Urinary bladder (tissue), 4 donors: Measurements from ENCODE around the gene LMO4. TPM values are rescaled to one million over a fixed set of nuclear protein-coding genes. Genes with fewer than 3 reads are reported as not detected.

ENCODE experiments used
- DNase-seq: peaks from one replicate; pipeline ENCODE4 v3.0.0-alpha.2; 2015; ENCODE audit errors: extremely low spot score
- H3K27ac ChIP-seq: one replicate; pipeline ENCODE4 v1.5.1; 2013; ENCODE audit warnings: low read depth, mild to moderate bottlenecking, moderate library complexity
- H3K36me3 ChIP-seq: one replicate; pipeline ENCODE4 v1.6.1; 2013; ENCODE audit warnings: mild to moderate bottlenecking, moderate library complexity; ENCODE audit not compliant: insufficient read depth
- H3K4me1 ChIP-seq: one replicate; pipeline ENCODE4 v1.6.1; 2013; ENCODE audit warnings: mild to moderate bottlenecking, moderate library complexity; ENCODE audit not compliant: insufficient read depth
- H3K4me3 ChIP-seq: one replicate; pipeline ENCODE4 v1.5.1; 2013; ENCODE audit warnings: low read depth, low read length
- WGBS: extraction: QIAGEN DNeasy Blood & Tissue Kit; methylation state at CpG from one replicate; pipeline ENCODE4 v1.1.7; 2013; 5-methylcytosine and 5-hydroxymethylcytosine counted together
- polyA plus RNA-seq: library from polyadenylated mRNA; stranded (reverse); fragments of 200-250 nt; gene quantifications from one replicate; pipeline ENCODE4 v1.2.3, GENCODE V29; 2013
- total RNA-seq: library from RNA; depleted of rRNA; stranded (reverse); fragments of >200 nt; gene quantifications from one replicate; pipeline ENCODE4 v1.2.3, GENCODE V29; 2014
- donor health status: healthy with polysubstance abuse.
- donor health status: healthy.

LMO4 gene
- total and polyA plus RNA-seq, 2 donors = 89.5 to 150 TPM

DNA sequence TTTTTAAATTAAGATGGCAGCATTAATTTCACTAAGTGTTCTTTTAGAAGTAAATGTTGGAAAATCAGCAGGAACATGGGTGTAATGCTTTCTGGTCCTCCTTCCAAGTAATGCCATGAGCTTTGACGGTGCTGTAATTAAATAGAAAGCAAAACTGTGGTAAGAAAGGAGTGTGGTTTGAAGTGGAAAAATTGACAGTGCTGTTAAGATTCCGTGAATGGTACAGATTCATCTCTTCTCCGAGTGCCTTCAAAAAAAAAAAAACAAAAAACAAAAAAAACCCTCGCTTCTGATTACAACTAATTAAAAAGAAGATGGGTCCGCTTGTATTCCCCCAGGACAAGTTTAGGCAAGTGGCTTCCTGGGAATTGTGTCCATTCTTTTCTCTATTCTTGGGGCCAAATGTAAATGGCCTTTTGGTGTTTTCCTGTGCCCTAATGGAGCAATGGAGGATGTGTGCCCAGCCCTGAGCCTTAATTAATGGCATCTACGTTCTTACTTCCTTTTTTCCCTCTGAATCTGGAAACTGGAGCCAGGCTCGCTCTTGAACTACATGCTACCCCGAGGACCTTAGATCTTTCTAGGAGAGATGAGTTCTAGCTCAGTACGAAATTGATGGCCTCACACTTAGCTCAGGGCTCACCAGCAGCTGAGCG, 5.1 kb downstream of the LMO4 start:
- no peaks in the 10 kb centered on the region for H3K36me3 ChIP-seq
- H3K27ac ChIP-seq = no peak overlapping the region
- WGBS = 29% methylated on average over 10 of the region's 10 CpGs
- peak overlapping the region; percentile 91 for H3K4me3 ChIP-seq
- DNase-seq = no peak
- no peaks in the 10 kb centered on the region for H3K4me1 ChIP-seq

DNA sequence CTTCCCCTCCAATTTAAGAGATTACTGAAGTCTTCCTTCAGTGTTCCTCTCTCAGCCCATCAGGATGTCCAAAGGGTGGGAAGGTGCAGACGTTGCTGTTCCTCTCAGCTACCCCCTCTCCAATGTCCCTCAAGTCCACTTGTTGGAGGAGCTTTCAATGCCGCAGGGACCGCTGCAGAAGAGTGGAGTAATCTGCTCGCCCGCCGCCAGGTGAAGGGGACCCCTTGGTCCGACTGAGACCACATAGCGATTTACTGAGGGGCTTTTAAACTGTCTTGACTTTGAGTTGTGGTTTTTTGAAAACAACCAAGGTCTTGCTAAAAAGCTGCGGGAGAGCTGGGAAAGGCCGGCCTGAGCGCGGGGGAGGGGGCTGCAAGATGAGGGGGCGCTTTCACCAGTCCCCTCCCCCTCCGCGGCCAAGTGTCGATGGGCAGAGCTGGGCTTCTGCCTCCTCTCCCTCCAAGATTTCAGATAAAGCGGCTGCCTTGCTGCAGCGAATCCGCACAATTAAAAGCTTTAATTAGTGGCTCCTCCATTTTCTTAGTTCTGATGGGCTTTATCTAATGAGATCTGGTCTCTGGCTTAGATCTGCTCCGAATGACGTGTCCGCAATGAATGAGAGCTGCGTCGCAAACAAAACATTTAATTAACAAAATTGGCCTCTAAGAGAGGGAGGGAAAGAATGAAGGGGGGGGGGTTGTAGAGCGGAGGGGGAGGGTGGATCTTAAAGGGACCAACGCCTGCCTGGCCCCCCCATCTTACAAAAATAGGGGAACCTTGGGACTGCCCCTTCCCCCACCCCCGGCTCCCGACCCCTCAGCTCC, 5.9 kb downstream of the LMO4 start:
- Histone ChIP-seq H3K36me3 (no peaks in the 10 kb centered on the region), H3K4me3 (peak overlapping the region; percentile 91), H3K27ac (peak overlapping the region; percentile 57), H3K4me1 (no peaks in the 10 kb centered on the region)
- 10% methylated on average over 28 of the region's 28 CpGs for WGBS
- no peak for DNase-seq

DNA sequence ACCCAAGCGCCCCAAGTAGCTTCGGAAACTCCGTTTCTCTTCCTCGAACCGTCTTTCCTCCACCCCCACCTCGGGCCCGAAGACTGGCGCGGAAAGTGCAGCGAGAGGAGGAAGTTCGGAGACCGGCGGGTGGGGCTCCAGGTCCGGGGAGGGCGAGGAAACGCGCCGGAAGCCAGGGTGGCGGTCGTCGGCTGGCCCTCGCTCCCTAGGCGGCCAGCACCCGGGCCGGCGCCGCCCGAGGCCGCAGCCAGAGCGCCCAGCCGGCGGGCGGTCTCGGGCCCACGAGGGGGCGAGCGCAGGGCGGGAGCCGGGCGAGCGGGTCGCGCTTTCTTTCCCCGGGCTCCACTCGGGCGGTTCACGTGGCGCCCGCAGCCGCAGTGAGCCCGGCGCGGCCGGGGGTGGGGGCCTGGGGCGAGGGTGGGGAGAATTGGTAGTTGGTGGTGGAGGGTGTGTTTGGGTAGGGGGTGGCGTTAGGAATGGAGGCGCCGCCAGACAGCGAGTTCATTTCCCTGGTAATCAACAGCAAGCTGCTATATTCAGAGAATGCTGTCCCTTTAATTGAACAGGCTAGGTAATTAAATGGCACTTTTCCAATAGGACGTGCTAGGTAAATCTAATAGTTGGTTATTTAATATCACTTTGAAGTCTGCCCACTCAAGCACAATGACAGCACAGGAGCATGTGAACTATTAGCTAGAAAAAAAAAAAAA, 6.7 kb downstream of the LMO4 start:
- Histone ChIP-seq H3K27ac (peak overlapping the region; percentile 57), H3K4me1 (no peaks in the 10 kb centered on the region), H3K36me3 (peaks cover 2% of the 10 kb centered on the region), H3K4me3 (peak overlapping the region; percentile 91)
- no peak for DNase-seq
- under 1% methylated on average over 60 of the region's 60 CpGs for WGBS

DNA sequence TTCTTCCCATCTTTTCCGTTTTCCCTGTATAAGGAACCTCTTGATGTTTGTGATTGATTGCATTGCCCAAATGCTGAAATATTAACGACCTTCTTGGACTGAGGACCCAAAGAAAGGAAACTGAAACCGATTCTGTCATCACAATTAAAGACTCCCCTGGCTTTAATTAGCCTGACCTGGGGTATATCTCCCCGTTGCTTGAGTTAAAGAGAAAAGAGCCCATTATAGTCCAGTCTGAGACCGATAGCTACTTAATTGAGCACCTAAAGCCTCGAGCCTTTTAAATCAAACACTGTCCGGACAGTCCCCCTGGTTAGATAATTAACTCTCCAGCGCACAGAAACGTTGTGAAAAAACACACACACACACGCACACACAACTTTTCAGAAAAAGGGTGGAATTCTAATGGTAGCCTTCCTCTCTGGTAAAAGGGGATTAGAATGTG, 8.0 kb downstream of the LMO4 start:
- Histone ChIP-seq H3K4me1 (no peaks in the 10 kb centered on the region), H3K4me3 (peak overlapping the region; percentile 91), H3K36me3 (peaks cover 2% of the 10 kb centered on the region), H3K27ac (peak overlapping the region; percentile 79)
- DNase-seq = no peak
- WGBS = 23% methylated on average over 10 of the region's 10 CpGs

DNA sequence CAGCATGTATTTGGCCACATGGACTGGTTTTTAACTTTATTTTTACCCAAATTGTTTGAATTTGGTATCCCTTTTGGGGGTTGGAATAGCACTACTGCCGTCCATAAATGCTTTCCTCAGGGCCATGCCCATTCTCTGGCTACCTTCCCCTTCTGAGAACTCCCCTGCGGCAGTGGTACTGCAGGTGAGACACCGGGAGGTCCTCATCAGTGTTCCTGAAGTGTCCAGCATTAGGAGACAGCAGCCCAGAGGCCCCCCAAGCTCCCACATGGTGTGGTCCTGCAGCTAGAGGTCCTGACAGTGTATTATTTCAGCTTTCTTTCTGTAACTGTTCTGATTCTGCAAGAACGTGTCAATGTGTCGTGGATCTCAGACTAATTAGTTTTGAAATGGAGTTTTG, 8.9 kb downstream of the LMO4 start:
- no peak for DNase-seq
- WGBS = 52% methylated on average over 5 of the region's 5 CpGs
- peaks cover 2% of the 10 kb centered on the region for H3K36me3 ChIP-seq
- H3K4me1 ChIP-seq = no peaks in the 10 kb centered on the region
- no peak overlapping the region for H3K4me3 ChIP-seq
- H3K27ac ChIP-seq = no peak overlapping the region

DNA sequence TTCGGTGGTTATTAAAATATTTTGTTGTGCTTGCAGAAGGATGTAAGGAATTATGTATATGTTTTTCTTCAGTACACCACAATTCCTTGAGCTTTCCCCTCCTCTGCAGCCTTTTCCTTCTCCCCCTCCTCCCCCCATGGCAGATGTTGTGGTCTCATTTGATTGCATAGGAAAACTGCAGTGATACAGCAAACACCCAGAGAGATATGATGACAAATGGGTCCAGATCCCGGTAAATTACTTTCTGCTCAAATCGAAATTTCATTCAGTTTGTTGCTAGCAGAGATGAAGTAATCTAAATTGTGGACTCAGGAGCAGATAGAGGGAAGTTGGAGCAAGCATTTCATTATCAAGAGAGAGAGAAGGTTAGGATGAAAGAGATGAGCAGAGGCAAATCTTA, 9.9 kb downstream of the LMO4 start:
- peaks cover 3% of the 10 kb centered on the region for H3K36me3 ChIP-seq
- no peaks in the 10 kb centered on the region for H3K4me1 ChIP-seq
- 31% methylated on average over 3 of the region's 3 CpGs for WGBS

DNA sequence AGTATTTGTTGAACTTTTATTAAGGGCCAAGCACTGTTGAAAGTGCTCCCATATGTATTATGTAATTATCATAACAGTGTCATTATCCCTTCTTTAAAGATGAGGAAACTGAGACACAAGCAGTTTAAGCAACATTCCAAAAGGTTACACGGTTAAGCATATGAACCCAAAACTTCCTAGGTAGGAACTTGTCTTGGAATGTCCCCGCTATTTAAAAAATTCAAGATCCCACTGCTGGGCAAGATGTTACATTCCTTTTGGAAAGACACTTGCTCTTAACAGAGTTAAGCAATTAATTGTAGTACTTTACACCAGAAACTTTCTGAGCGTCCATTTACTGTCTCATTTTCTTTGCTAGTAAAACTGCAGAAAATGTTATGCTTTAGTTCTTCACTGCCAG, 15.6 kb downstream of the LMO4 start:
- Histone ChIP-seq H3K36me3 (peaks cover 7% of the 10 kb centered on the region), H3K4me3 (no peak overlapping the region), H3K27ac (no peak overlapping the region), H3K4me1 (peaks cover 2% of the 10 kb centered on the region)
- WGBS = 79% methylated on average over 3 of the region's 3 CpGs
- DNase-seq = no peak

More for the DNA sequence above, 9.9 kb downstream of the LMO4 start:
- DNase-seq = no peak
- Histone ChIP-seq H3K27ac (no peak overlapping the region), H3K4me3 (no peak overlapping the region)

DNA sequence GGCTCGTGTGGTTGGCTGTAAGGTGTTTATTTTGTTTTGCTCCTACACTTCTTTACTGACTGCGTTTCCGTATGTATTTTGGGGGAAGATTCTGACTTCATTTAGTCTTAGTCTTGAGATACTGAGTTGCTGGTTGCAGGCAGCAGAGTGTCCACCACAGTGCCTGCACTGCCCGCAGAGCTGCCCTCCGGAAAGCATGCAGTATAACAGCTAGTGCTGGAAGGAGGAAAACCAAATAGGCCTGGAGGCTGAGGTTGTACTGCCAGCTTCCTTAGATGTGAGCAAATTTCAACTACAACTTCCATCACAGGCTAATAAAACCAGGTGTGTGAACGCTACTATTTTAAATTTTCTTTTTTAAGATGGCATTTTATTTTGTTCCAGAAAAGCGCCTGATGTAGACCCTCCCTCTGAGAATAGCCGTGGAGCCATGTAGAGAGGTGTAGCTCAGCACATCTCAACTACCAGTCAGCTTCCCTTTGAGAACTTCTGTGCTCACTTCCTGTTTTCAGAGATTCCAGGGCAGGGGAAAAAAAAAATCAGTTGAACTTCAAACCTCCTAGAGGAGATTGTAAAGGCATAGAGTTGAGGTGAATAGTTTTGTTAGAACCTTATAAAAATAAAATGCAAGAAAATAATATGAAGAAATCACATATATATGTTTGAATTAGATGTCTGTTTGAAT, 17.6 kb downstream of the LMO4 start:
- Histone ChIP-seq H3K4me3 (no peak overlapping the region), H3K36me3 (peaks cover 5% of the 10 kb centered on the region), H3K4me1 (peaks cover 2% of the 10 kb centered on the region), H3K27ac (peak overlapping the region; percentile 23)
- WGBS = 62% methylated on average over 8 of the region's 8 CpGs
- DNase-seq = no peak

DNA sequence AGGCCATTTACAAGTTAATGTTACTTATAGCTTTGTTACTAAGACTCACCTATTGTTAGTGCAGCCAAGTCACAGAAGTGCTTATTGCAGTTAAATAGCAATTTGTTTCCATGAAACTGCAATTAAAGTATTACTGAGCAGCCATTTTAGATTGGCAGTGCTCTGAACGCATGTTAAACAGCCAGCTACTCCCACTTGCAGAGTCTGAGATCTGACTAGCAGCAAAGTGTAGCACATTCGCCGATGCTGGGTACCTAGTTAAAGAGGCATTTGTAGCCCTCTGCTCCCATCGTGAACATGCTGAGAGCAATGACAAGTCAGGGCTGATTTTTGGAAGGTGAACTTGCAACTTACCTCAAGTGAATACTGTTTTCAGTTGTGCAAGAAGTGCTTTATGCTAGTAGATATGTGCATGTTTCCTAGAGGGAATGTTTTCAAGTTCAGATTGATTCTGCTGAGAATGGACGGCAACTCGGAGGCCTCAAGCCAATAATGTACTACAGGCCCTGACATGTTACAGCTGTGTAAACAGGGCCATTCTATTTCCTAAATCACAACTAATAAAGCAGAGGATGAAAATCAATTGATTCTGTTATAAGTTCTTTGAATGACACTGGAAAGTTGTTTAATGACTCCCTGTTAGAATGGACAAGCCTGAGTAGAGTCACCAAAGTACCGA, 19.8 kb downstream of the LMO4 start:
- DNase-seq = no peak
- WGBS = 59% methylated on average over 7 of the region's 7 CpGs
- no peak overlapping the region for H3K27ac ChIP-seq
- no peak overlapping the region for H3K4me3 ChIP-seq
- H3K36me3 ChIP-seq = peaks cover 4% of the 10 kb centered on the region
- H3K4me1 ChIP-seq = peaks cover 2% of the 10 kb centered on the region

DNA sequence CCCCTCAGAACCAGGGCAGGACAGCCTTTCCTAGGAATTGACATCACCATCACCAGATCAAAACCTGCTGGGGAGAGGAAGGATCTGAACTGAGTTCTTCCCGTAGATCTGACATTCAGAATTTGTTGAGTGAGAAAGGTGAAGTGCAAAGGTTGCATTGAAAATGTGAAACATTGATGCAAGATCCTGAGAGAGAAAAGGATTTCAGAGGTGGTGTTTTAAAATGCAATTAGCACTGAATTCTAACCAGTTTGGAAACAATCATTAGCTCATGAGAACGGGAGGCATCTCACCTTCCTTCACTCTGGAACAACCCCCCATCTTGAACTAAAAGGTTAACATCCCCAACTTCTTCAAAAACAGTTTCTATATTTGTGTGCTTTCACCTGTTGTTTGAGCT, 20.4 kb downstream of the LMO4 start:
- WGBS = 75% methylated on average over 2 of the region's 2 CpGs
- DNase-seq = no peak
- Histone ChIP-seq H3K4me3 (no peak overlapping the region), H3K4me1 (peaks cover 2% of the 10 kb centered on the region), H3K27ac (no peak overlapping the region), H3K36me3 (peaks cover 2% of the 10 kb centered on the region)

DNA sequence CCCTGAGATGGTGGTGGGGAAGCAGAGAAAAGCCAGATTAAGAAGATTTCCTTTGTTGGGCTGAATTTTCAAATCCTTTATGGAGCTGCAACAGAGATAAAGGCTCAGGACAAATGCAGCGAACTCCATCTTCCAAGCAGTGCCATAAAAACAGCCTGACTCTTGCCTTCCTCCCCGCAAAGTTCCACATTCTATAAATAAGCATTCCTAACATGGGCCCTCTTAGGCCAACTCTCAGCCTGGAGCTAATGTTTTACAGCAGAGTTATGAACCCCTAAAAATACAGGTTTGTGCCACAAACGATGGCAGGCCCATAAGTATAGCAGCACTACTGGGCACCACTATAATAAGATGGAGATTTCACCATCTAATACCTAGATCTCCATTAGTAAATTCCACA, 27.2 kb downstream of the LMO4 start:
- Histone ChIP-seq H3K27ac (no peak overlapping the region), H3K36me3 (peaks cover 2% of the 10 kb centered on the region), H3K4me3 (no peak overlapping the region), H3K4me1 (no peaks in the 10 kb centered on the region)
- WGBS = 59% methylated on average over 3 of the region's 3 CpGs
- no peak for DNase-seq

DNA sequence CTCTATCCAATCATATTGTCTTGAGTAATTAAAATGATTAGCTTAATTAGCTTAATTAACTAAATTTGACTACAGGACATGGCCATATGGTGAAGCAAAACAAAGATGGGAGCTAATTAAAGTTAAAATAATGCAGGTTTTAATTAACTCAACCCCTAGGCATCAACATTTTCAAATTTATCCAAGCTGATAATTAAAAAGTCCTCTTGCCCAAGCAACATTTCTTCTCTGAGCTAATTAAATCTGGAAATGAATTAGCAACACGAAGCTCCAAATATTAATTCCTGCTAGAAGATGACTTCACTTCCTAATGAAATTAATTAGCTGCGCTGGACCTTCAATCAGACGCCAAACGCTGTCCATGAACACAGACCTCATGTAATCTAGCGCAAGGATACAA, 27.9 kb downstream of the LMO4 start:
- no peak overlapping the region for H3K27ac ChIP-seq
- no peaks in the 10 kb centered on the region for H3K4me1 ChIP-seq
- no peak for DNase-seq
- peaks cover 2% of the 10 kb centered on the region for H3K36me3 ChIP-seq
- 96% methylated on average over 5 of the region's 5 CpGs for WGBS
- no peak overlapping the region for H3K4me3 ChIP-seq

DNA sequence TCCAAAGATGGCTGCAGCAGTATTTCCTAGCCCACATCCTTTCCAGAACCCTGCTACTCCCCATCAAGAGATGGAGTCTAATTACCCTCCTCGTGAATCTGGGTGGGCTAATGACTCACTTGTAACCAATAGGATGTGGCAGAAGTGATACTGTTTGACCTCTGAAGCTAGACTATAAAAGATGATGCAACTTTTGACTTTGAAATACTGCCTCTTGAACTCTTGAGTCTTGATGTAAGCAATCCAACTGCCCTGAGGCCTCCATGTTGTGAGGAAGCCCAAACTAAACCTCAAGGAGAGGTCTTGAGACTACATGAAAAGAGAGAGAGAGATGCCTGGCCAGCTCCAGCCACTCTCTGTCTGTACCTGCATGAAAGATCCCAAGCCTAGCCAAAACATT, 29.5 kb downstream of the LMO4 start:
- no peaks in the 10 kb centered on the region for H3K4me1 ChIP-seq
- 91% methylated on average over 1 of the region's 1 CpG for WGBS
- peaks cover 2% of the 10 kb centered on the region for H3K36me3 ChIP-seq
- DNase-seq = no peak
- no peak overlapping the region for H3K27ac ChIP-seq
- H3K4me3 ChIP-seq = no peak overlapping the region
